Common myeloid progenitor, CD34-positive (primary cell): Measurements from ENCODE around the gene IFNL4.

Experiments
- CTCF ChIA-PET: fragments of 350-600 bp; sonication (Branson Sonifier 250); formaldehyde crosslinking; loops from one replicate; lab custom pipeline; 2021; ENCODE audit warnings: antibody characterized with exemption; lab: Charles Lee
- POLR2A ChIA-PET: fragments of 350-600 bp; sonication (Branson Sonifier 250); formaldehyde crosslinking; loops from one replicate; lab custom pipeline; 2021; ENCODE audit warnings: antibody characterized with exemption; lab: Charles Lee
- DNase-seq, 3 donors: peaks; one replicate each; pipeline versions ENCODE4 v3.0.0 to v3.0.0-alpha.2; 2013
- H3K27ac ChIP-seq, 2 experiments: 1 replicate in 1 of 2; 2 replicates in 1 of 2; pipeline ENCODE4 v1.7.0; 2013; ENCODE audit warnings: inconsistent platforms in 2 of 2, low read length in 2 of 2, mild to moderate bottlenecking in 2 of 2, low read depth in 1 of 2, moderate library complexity in 1 of 2; ENCODE audit not compliant: severe bottlenecking in 2 of 2, insufficient read depth in 1 of 2, poor library complexity in 1 of 2
- H3K27me3 ChIP-seq, 5 experiments: replicated peaks in 2 of 5; 1 replicate in 3 of 5; 2 replicates in 2 of 5; pipeline versions ENCODE4 v1.6.1 to v1.7.0; 2013; ENCODE audit warnings: low read length in 4 of 5, mild to moderate bottlenecking in 2 of 5, moderate library complexity in 2 of 5, inconsistent platforms in 1 of 5; ENCODE audit not compliant: insufficient read depth in 5 of 5, control insufficient read depth in 4 of 5
- H3K36me3 ChIP-seq, 4 experiments: 1 replicate in 2 of 4; 2 replicates in 2 of 4; pipeline versions ENCODE4 v1.6.1 to v1.7.0; 2013; ENCODE audit warnings: low read length in 3 of 4, control low read depth in 1 of 4, mild to moderate bottlenecking in 1 of 4; ENCODE audit not compliant: control insufficient read depth in 4 of 4, insufficient read depth in 4 of 4
- H3K4me1 ChIP-seq, 4 experiments: 1 replicate in 3 of 4; 2 replicates in 1 of 4; pipeline versions ENCODE4 v1.6.1 to v1.7.1; 2013; ENCODE audit warnings: low read length in 3 of 4, mild to moderate bottlenecking in 3 of 4, control low read depth in 1 of 4, inconsistent platforms in 1 of 4, moderate library complexity in 1 of 4; ENCODE audit not compliant: control insufficient read depth in 4 of 4, insufficient read depth in 4 of 4; ENCODE audit errors: control extremely low read depth in 1 of 4
- H3K4me3 ChIP-seq, 7 experiments: 1 replicate in 4 of 7; 2 replicates in 3 of 7; pipeline versions ENCODE4 v1.5.1 to v1.7.0; 2013; ENCODE audit warnings: mild to moderate bottlenecking in 7 of 7, low read length in 6 of 7, moderate library complexity in 6 of 7, inconsistent platforms in 2 of 7, low read depth in 2 of 7, control low read depth in 1 of 7; ENCODE audit not compliant: insufficient read depth in 4 of 7, control insufficient read depth in 1 of 7; ENCODE audit errors: extremely low read depth in 1 of 7
- H3K9me3 ChIP-seq, 5 experiments: 1 replicate in 4 of 5; 2 replicates in 1 of 5; pipeline versions ENCODE4 v1.6.1 to v1.7.1; 2013; ENCODE audit warnings: low read length in 4 of 5, mild to moderate bottlenecking in 2 of 5, inconsistent platforms in 1 of 5, low read depth in 1 of 5, moderate library complexity in 1 of 5; ENCODE audit not compliant: control insufficient read depth in 4 of 5, insufficient read depth in 2 of 5; ENCODE audit errors: control extremely low read depth in 1 of 5
- WGBS: methylation state at CpG from one replicate; pipeline ENCODE4 v1.1.5; 2013; ENCODE audit not compliant: insufficient coverage; 5-methylcytosine and 5-hydroxymethylcytosine counted together

IFNL4 gene

DNA sequence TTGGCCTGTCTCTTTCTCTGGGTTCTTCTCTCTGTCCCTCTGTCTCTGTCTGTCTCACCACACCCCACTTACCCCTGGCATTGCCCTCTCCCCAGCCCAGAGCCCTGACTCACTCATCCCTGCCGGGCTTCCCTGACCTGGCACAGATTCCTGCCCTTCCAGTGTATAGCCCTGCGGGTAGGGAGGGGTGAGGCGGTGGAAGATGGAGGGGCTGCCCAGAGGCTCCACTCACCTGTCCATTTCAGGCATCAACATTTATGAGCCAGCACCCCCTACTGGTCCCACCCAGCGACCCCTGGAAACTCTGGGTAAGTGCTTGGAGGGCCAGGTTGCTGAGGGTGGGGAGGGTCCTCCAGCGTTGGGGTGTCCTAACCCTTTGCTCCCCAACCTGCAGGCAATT, 50.8 kb downstream of the IFNL4 start:
- H3K4me3 ChIP-seq, result no peak overlapping the region
- 42% methylated on average over 1 of the region's 5 CpGs for WGBS
- no peak overlapping the region for H3K27ac ChIP-seq
- ChIA-PET CTCF (no interaction called here), POLR2A (no interaction called here)
- peaks cover 0 to 76% (median 26%) of the 10 kb centered on the region in 5 experiments for H3K27me3 ChIP-seq
- H3K36me3 ChIP-seq, result no peaks in the 10 kb centered on the region
- DNase-seq, result no peak
- peaks cover 0 to 16% (median 6%) of the 10 kb centered on the region in 4 experiments for H3K4me1 ChIP-seq
- no peaks in the 10 kb centered on the region for H3K9me3 ChIP-seq

DNA sequence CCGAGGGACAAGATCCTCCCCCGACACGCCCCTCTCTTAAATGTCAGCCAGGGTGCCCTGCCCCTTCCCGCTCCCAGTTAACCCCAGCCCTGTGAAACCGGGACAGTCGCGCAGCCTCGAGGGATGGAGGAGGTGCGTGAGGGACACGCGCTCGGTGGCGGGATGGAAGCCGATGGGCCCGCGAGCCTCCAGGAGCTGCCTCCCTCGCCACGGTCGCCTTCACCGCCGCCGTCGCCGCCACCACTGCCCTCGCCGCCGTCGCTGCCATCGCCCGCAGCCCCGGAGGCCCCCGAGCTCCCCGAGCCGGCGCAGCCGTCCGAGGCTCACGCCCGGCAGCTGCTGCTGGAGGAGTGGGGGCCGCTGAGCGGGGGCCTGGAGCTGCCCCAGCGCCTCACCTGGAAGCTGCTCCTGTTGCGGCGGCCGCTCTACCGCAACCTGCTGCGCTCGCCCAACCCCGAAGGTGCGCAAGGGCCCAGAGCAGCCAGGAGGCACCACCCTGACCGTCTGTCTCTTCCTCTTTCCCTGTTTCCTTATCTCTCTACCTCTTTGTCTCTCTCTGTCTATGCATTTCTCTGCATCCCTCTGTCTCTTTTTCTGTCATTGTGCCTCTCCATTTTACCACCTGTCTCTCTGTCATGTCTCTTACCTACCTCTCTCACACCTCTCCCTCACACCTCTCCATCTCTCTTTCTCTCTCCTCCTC, 51.6 kb downstream of the IFNL4 start, which contains the start of gene NCCRP1:
TSS of gene NCCRP1 (plus strand) at position 105 of the 703 bp plus-strand sequence. CDS start at position 124, 19 bp downstream.
- POLR2A ChIA-PET, result interaction anchor here (0.7 kb wide), 1 partner anchor 9 kb away, joined by 3 read pairs; no protein-coding TSS in a partner anchor
- peak in 1 of 3 donors; percentile 23 for DNase-seq
- H3K27ac ChIP-seq, result no peak within 1 kb of the TSS
- H3K9me3 ChIP-seq, result no peaks in the 10 kb centered on the region
- H3K4me1 ChIP-seq, result peaks cover 0 to 16% (median 6%) of the 10 kb centered on the region in 4 experiments
- CTCF ChIA-PET, result interaction anchor here (1.3 kb wide), 1 partner anchor 15 kb away, joined by 4 read pairs; no protein-coding TSS in a partner anchor
- H3K36me3 ChIP-seq, result no peaks in the 10 kb centered on the region
- peak within 1 kb of the TSS in 2 of 7 experiments; percentile 32 to 57 for H3K4me3 ChIP-seq
- H3K27me3 ChIP-seq, result peaks cover 0 to 71% (median 26%) of the 10 kb centered on the region in 5 experiments
- 1% methylated on average over 35 of the region's 51 CpGs for WGBS

DNA sequence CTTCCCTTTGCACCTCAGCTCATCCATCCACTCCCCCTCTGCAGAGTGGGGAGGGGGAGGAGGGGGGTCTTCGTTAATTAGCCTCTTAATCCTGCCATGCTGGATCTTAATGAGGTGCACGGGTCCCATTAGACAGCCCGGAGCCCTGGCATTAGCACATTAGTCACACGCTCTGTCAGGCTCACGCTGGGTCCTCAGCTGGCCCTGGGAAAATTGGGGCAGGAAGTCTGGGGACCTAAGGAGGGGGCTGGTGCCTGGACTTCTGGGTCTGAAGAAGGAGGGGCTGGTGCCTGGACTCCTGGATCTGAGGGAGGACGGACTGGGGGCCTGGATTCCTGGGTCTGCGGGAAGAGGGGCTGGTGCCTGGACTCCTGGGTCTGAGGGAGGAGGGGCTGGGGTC, 52.3 kb downstream of the IFNL4 start:
- H3K4me3 ChIP-seq, result no peak overlapping the region
- no peaks in the 10 kb centered on the region for H3K36me3 ChIP-seq
- H3K27me3 ChIP-seq, result peaks cover 0 to 65% (median 24%) of the 10 kb centered on the region in 5 experiments
- CTCF ChIA-PET, result interaction anchor here (1.3 kb wide), 1 partner anchor 16 kb away, joined by 4 read pairs; no protein-coding TSS in a partner anchor
- no peak overlapping the region for H3K27ac ChIP-seq
- 30% methylated on average over 2 of the region's 7 CpGs for WGBS
- POLR2A ChIA-PET, result interaction anchor here (1.2 kb wide), 1 partner anchor 140 kb away, joined by 4 read pairs; no protein-coding TSS in a partner anchor
- no peaks in the 10 kb centered on the region for H3K9me3 ChIP-seq
- H3K4me1 ChIP-seq, result peaks cover 0 to 16% (median 6%) of the 10 kb centered on the region in 4 experiments
- no peak for DNase-seq
